GM12878 (cell line): ENCODE results near the gene CD9. TPM values are rescaled to one million over a fixed set of nuclear protein-coding genes. Genes with fewer than 3 reads are reported as not detected.

Experiments used
- ATAC-seq: fragments of 200-7000 bp; cut with Tn5 transposase; 3 replicates; pipeline ENCODE4 v1.9.1; 2020; ENCODE audit warnings: mild to moderate bottlenecking, moderate library complexity
- BruUV-seq: library from RNA; stranded (reverse); fragments of 400-500 nt; replicated peaks from 2 replicates; lab custom pipeline; 2021; lab: Mats Ljungman, UMichigan
- CTCF ChIA-PET: fragments of 300-600 bp; sonication (Branson Sonifier 250); formaldehyde crosslinking; extraction: SDS; loops from one replicate; lab custom pipeline; 2021; ENCODE audit warnings: inconsistent platforms; lab: Yijun Ruan, JAX
- POLR2A ChIA-PET: fragments of 350-600 bp; formaldehyde crosslinking; extraction: SDS; loops from one replicate; lab custom pipeline; 2021; ENCODE audit warnings: inconsistent platforms; lab: Charles Lee
- RAD21 ChIA-PET: fragments of 300-600 bp; sonication (Branson Sonifier 250); formaldehyde crosslinking; loops from one replicate; lab custom pipeline; 2023; ENCODE audit warnings: antibody characterized with exemption; ENCODE audit not compliant: unreplicated experiment; lab: Charles Lee
- SMC1A ChIA-PET: fragments of 300-600 bp; sonication (Branson Sonifier 250); formaldehyde crosslinking; loops from one replicate; lab custom pipeline; 2023; ENCODE audit not compliant: unreplicated experiment, uncharacterized antibody; lab: Charles Lee
- DNase-seq: peaks from one replicate; pipeline ENCODE4 v3.0.0-alpha.2; 2011; ENCODE audit warnings: low read depth, low spot score
- FAIRE-seq: peaks from 3 replicates; lab custom pipeline; 2011; peaks lifted over from hg19 to GRCh38; lab: Jason Lieb, UNC
- H2AFZ ChIP-seq: 2 replicates; pipeline ENCODE4 v1.6.0; 2011; ENCODE audit warnings: low read depth, low read length, control low read depth; ENCODE audit not compliant: control insufficient read depth
- H3K27ac ChIP-seq: 2 replicates; pipeline ENCODE4 v1.5.1; 2011; ENCODE audit warnings: control low read depth; ENCODE audit not compliant: control insufficient read depth, insufficient read depth
- H3K27me3 ChIP-seq, 2 experiments: replicated peaks in 1 of 2; 2 replicates each; pipeline versions ENCODE4 v1.6.0 to v1.6.1; 2011; ENCODE audit warnings: low read length in 1 of 2; ENCODE audit not compliant: control insufficient read depth in 2 of 2, insufficient read depth in 2 of 2
- H3K36me3 ChIP-seq, 2 experiments: 2 replicates each; pipeline ENCODE4 v1.5.1; 2011; ENCODE audit warnings: low read length in 1 of 2; ENCODE audit not compliant: control insufficient read depth in 2 of 2, insufficient read depth in 2 of 2
- H3K4me1 ChIP-seq: 2 replicates; pipeline ENCODE4 v1.6.1; 2011; ENCODE audit warnings: mild to moderate bottlenecking, low read length, moderate library complexity, mixed read lengths; ENCODE audit not compliant: control insufficient read depth, insufficient read depth
- H3K4me2 ChIP-seq: 2 replicates; pipeline ENCODE4 v1.6.0; 2011; ENCODE audit warnings: control low read depth; ENCODE audit not compliant: control insufficient read depth, insufficient read depth
- H3K4me3 ChIP-seq: fragments of 200-600 bp; sonication (generic); 2 replicates; pipeline ENCODE4 v1.5.1; 2016
- H3K79me2 ChIP-seq: 2 replicates; pipeline ENCODE4 v1.6.0; 2011; ENCODE audit warnings: low read length; ENCODE audit not compliant: control insufficient read depth, insufficient read depth
- H3K9ac ChIP-seq: 2 replicates; pipeline ENCODE4 v1.8.0; 2011; ENCODE audit warnings: low read length, control low read depth, mixed read lengths; ENCODE audit not compliant: control insufficient read depth, insufficient read depth
- H3K9me3 ChIP-seq: replicated peaks from 3 replicates; pipeline ENCODE4 v1.5.1; 2011; ENCODE audit warnings: mild to moderate bottlenecking, low read length; ENCODE audit not compliant: control insufficient read depth, insufficient read depth
- H4K20me1 ChIP-seq: 2 replicates; pipeline ENCODE4 v1.6.0; 2011; ENCODE audit not compliant: control insufficient read depth, insufficient read depth
- E2F8 ChIP-seq: fragments of 450-650 bp; IDR thresholded peaks from 2 replicates; pipeline ENCODE4 v1.6.1; 2018; ENCODE audit warnings: mild to moderate bottlenecking, low read depth, moderate library complexity; ENCODE audit not compliant: partially characterized antibody
- EED ChIP-seq: sonication (generic); IDR thresholded peaks from 2 replicates; pipeline ENCODE4 v1.6.1; 2016; ENCODE audit warnings: antibody characterized with exemption, low read depth
- FOS ChIP-seq: IDR thresholded peaks from 3 replicates; pipeline ENCODE4 v1.6.1; 2011; ENCODE audit warnings: borderline replicate concordance; ENCODE audit not compliant: insufficient read length; ENCODE audit errors: extremely low read depth
- HDAC2 ChIP-seq: fragments of 200-600 bp; sonication (generic); IDR thresholded peaks from 2 replicates; pipeline ENCODE4 v1.6.1; 2017
- MTA2 ChIP-seq: fragments of 450-650 bp; IDR thresholded peaks from 2 replicates; pipeline ENCODE4 v1.6.1; 2016; ENCODE audit warnings: low read depth, mild to moderate bottlenecking, moderate library complexity
- MXI1 ChIP-seq: fragments of 150-350 bp; IDR thresholded peaks from 2 replicates; pipeline ENCODE4 v1.6.1; 2011; ENCODE audit warnings: low read depth, mild to moderate bottlenecking, inconsistent platforms, low read length, improper control_type of control experiment
- NFYA ChIP-seq: IDR thresholded peaks from 2 replicates; pipeline ENCODE4 v1.6.1; 2011; ENCODE audit warnings: low read depth, mild to moderate bottlenecking, low read length, improper control_type of control experiment, borderline replicate concordance
- PAX5 ChIP-seq: IDR thresholded peaks from 2 replicates; pipeline ENCODE4 v1.6.1; 2011; ENCODE audit warnings: low read depth, low read length, borderline replicate concordance
- RCOR1 ChIP-seq: conservative IDR thresholded peaks from 2 replicates; pipeline ENCODE4 v1.6.1; 2012; ENCODE audit warnings: low read depth, low read length, improper control_type of control experiment
- RELB ChIP-seq: fragments of 450-650 bp; IDR thresholded peaks from 2 replicates; pipeline ENCODE4 v1.6.1; 2017; ENCODE audit warnings: low read depth, mild to moderate bottlenecking, moderate library complexity
- SMARCA5 ChIP-seq: fragments of 450-650 bp; IDR thresholded peaks from 2 replicates; pipeline ENCODE4 v1.6.1; 2017; ENCODE audit warnings: mild to moderate bottlenecking
- SPI1 ChIP-seq: IDR thresholded peaks from 2 replicates; pipeline ENCODE4 v1.6.1; 2011; ENCODE audit warnings: low read depth, mild to moderate bottlenecking, low read length, moderate library complexity, borderline replicate concordance; ENCODE audit not compliant: insufficient read depth
- STAT1 ChIP-seq: fragments of 450-650 bp; conservative IDR thresholded peaks from 2 replicates; pipeline ENCODE4 v1.6.1; 2014; ENCODE audit warnings: antibody characterized with exemption, mild to moderate bottlenecking
- WRNIP1 ChIP-seq: IDR thresholded peaks from 2 replicates; pipeline ENCODE4 v1.6.1; 2011; ENCODE audit warnings: low read depth, low read length, improper control_type of control experiment, borderline replicate concordance
- WGBS: methylation state at CpG from one replicate; pipeline ENCODE4 v1.1.6; 2016; ENCODE audit warnings: low lambda C conversion rate; ENCODE audit not compliant: insufficient replicate concordance, insufficient coverage; ENCODE audit errors: missing lambda C conversion rate; 5-methylcytosine and 5-hydroxymethylcytosine counted together
- in situ Hi-C: fragments of 300-500 bp; cut with MboI; formaldehyde crosslinking; loops from 9 replicates; pipeline ENCODE4 v1.14.3; 2018; ENCODE audit warnings: mixed read lengths
- intact Hi-C: fragments of 100-400 bp; cut with micrococcal nuclease; formaldehyde crosslinking; loops from one replicate; pipeline ENCODE4 v1.14.2; 2022; ENCODE audit not compliant: unreplicated experiment
- polyA plus RNA-seq, 11 experiments: library from polyadenylated mRNA; depleted of rRNA in 4 of 11; unstranded in 6 of 11; stranded (reverse) in 5 of 11; fragments of >200 nt; fragmentation: Nextera tagmentation in 4 of 11; fragmentation: Illumina TruSeq in 1 of 11; extraction: Ambion mirVana in 4 of 11; extraction: Trizol in 1 of 11; gene quantifications; 1 replicate in 1 of 11; 2 replicates in 10 of 11; pipeline versions ENCODE4 v1.2.1 to v1.2.3, GENCODE V29; 2011 to 2016; ENCODE audit warnings: inconsistent platforms in 2 of 11, missing spikeins in 2 of 11, low read depth in 1 of 11
- total RNA-seq, 4 experiments: library from RNA; depleted of rRNA in 3 of 4; stranded (reverse); fragments of >200 nt in 3 of 4; fragmentation: Illumina TruSeq in 1 of 4; extraction: Trizol in 1 of 4; gene quantifications; 2 replicates each; pipeline versions ENCODE4 v1.2.1 to v1.2.3, GENCODE V29; 2013 to 2021
- TF ChIP-seq, protein P1 (sequence below): fragments of 450-650 bp; IDR thresholded peaks from 2 replicates; pipeline ENCODE4 v1.6.1; 2017; ENCODE audit warnings: borderline replicate concordance
- TF ChIP-seq, protein P2 (sequence below): fragments of 450-650 bp; formaldehyde crosslinking; IDR thresholded peaks from 2 replicates; pipeline ENCODE4 v1.4.0; 2022; ENCODE audit warnings: mild to moderate bottlenecking, moderate library complexity

Gene CD9
- total and polyA plus RNA-seq, 10 of the 15 experiments (the other 5 are each of a cell fraction or from before 2014, with no cell fraction given), result 4.8 to 29.9 (median 9.7) TPM

GRCh38 chr12:6262623-6263022, 62.4 kb downstream of the CD9 start:
- Histone ChIP-seq H3K9me3 (no peaks in the 10 kb centered on the region), H3K27me3 (no peaks in the 10 kb centered on the region), H3K79me2 (no peaks in the 10 kb centered on the region), H3K4me2 (no peak overlapping the region), H3K4me3 (no peak overlapping the region), H4K20me1 (no peaks in the 10 kb centered on the region), H3K4me1 (peaks cover 4% of the 10 kb centered on the region), H3K36me3 (no peaks in the 10 kb centered on the region), H3K27ac (no peak overlapping the region), H2AFZ (no peak overlapping the region; the same call in 1 of the 2 replicates), H3K9ac (no peak overlapping the region)
- BruUV-seq, result no TSS peak
- ChIA-PET CTCF (interaction anchor here (0.9 to 2.0 kb wide), 2 partner anchors 15 to 22 kb away, joined by 3 to 9 read pairs; no protein-coding TSS in a partner anchor), RAD21 (no interaction called here), SMC1A (interaction anchor here (1.0 to 2.8 kb wide), 4 partner anchors 14 to 22 kb away, joined by 3 to 14 read pairs (median 3); no protein-coding TSS in a partner anchor), POLR2A (interaction anchor here (0.7 kb wide), 1 partner anchor 55 kb away, joined by 3 read pairs; no protein-coding TSS in a partner anchor)
- in situ Hi-C loops, result no loop called here
- WGBS, result 0% methylated on average over 2 of the region's 2 CpGs
- ATAC-seq (peak; percentile 33), DNase-seq (no peak), FAIRE-seq (no peak)
- intact Hi-C loops, result no loop called here
- TF ChIP-seq NFYA (no peak), HDAC2 (no peak), SMARCA5 (no peak), STAT1 (no peak), MTA2 (no peak), RCOR1 (no peak), WRNIP1 (no peak), RELB (no peak), EED (no peak), FOS (no peak), SPI1 (no peak), E2F8 (no peak), PAX5 (no peak), MXI1 (no peak)
- TF ChIP-seq, protein P1, sequence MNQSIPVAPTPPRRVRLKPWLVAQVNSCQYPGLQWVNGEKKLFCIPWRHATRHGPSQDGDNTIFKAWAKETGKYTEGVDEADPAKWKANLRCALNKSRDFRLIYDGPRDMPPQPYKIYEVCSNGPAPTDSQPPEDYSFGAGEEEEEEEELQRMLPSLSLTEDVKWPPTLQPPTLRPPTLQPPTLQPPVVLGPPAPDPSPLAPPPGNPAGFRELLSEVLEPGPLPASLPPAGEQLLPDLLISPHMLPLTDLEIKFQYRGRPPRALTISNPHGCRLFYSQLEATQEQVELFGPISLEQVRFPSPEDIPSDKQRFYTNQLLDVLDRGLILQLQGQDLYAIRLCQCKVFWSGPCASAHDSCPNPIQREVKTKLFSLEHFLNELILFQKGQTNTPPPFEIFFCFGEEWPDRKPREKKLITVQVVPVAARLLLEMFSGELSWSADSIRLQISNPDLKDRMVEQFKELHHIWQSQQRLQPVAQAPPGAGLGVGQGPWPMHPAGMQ, result no peak
- TF ChIP-seq, protein P2, sequence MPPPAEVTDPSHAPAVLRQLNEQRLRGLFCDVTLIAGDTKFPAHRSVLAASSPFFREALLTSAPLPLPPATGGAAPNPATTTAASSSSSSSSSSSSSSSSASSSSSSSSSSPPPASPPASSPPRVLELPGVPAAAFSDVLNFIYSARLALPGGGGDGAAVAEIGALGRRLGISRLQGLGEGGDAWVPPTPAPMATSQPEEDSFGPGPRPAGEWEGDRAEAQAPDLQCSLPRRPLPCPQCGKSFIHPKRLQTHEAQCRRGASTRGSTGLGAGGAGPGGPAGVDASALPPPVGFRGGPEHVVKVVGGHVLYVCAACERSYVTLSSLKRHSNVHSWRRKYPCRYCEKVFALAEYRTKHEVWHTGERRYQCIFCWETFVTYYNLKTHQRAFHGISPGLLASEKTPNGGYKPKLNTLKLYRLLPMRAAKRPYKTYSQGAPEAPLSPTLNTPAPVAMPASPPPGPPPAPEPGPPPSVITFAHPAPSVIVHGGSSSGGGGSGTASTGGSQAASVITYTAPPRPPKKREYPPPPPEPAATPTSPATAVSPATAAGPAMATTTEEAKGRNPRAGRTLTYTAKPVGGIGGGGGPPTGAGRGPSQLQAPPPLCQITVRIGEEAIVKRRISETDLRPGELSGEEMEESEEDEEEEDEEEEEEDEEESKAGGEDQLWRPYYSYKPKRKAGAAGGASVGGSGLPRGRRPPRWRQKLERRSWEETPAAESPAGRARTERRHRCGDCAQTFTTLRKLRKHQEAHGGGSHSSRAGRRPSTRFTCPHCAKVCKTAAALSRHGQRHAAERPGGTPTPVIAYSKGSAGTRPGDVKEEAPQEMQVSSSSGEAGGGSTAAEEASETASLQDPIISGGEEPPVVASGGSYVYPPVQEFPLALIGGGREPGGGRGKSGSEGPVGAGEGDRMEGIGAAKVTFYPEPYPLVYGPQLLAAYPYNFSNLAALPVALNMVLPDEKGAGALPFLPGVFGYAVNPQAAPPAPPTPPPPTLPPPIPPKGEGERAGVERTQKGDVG (CRISPR knock-in tag), result no peak
